ENCODE data around the gene ATP8A2.

The ATP8A2 gene

DNA sequence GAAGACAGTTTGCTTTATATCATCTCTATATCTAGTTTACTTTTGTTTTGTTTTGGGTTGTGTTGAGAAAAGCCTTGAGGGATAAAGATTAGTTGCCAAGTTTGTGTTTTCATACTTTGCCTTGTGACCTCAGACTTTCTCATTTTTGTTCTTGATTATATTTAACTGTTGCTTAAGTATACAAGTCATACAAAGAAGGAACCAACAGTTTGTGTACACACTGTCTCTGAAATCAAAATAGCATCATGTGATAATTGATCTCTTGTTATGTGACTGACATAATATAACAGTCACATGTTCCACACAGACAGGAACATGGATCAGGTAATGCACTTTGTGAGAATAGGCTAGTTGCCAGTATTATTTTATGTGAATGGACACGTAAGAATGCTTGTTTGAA, 609.3 kb downstream of the ATP8A2 start:
- TF ChIP-seq POLR2A (IDR thresholded peaks at IDR 0.05; ENCODE audit: low read length) = no peak
- TF ChIP-seq GATA1 (IDR thresholded peaks at IDR 0.05; ENCODE audit: low read depth, low read length) = no peak
- no peak for DNase-seq

DNA sequence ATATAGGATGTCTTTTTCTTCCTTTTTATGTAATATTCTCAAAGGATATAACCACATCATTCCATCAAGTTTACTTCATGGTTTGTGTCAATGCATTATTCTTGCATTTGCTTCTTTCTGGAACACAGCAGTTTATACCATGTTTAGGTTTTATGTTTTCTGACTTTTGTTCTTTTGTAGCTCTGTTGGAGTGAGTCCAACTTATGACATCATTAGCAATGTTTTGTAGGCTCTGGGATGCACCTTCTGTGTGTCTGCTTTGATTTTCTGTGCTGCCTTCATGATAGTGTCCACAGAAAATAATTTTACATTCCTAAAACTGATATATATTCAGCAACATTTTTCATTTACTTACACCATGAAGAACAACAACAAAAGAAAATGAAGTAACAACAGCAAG, 611.1 kb downstream of the ATP8A2 start:
- TF ChIP-seq GATA1 (IDR thresholded peaks at IDR 0.05; ENCODE audit: low read depth, low read length) (no peak), POLR2A (IDR thresholded peaks at IDR 0.05; ENCODE audit: low read length) (no peak)
- DNase-seq = no peak

DNA sequence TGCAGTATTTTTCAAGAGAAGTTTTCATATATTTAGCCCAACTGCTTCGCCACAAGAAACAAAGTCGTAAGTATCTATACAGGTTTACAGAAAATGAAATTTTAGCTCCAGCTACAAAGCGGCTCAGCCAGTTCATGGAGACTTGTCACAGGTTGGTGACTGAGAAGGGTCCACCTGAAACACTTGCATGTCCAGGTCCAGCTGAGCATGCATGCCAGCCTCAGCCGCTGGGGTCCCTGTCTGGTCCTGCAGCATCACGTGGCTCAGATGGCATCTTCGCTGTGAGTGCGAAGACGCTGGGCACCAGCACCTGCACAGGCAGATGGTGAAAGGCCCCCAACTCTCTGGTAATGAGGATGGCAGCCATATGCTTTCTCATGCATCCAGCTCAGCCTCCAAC, 616.2 kb downstream of the ATP8A2 start:
- DNase-seq = no peak
- TF ChIP-seq GATA1 (IDR thresholded peaks at IDR 0.05; ENCODE audit: low read depth, low read length) (no peak), POLR2A (IDR thresholded peaks at IDR 0.05; ENCODE audit: low read length) (no peak)

DNA sequence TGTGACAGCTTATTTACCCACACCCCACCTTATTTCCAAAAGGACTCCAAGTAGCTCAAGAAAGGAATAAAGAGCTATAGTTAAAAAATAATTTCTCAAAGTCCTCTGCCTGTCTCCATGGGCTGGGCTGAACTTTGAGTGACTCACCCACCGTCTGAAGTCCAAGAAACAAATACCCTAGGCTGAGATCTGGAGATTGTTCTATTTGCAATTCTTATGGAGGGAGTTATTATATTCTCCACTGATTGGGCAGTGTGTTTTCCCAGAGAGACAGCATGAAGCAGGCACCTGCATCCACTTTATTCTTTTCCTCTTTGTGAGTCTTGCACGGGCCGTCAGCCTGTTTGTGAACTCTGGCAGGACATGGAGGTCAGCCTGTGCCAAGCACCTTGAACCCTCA, 616.9 kb downstream of the ATP8A2 start:
- TF ChIP-seq POLR2A (IDR thresholded peaks at IDR 0.05; ENCODE audit: low read length) (no peak), GATA1 (IDR thresholded peaks at IDR 0.05; ENCODE audit: low read depth, low read length) (no peak)

DNA sequence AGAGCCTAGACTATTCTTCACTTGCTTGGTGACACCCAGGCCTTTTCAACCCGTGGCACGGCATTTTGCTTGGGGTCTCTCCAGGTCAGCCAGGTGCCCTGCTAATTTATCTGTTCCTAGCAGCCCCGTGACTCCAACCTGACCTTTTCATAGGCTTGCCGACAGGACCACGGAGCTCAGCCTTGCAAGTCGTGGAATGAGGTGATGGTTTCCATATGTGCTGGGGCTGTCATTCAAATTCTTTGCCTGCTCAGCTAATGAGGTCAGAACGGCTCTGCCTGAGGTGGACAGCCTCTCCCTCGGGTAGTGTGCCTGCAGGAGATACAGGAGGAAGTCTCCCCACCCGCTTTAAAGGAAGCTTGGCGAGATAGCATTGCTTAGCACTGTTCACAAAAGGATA, 619.0 kb downstream of the ATP8A2 start:
- TF ChIP-seq POLR2A (IDR thresholded peaks at IDR 0.05; ENCODE audit: low read length) (no peak), GATA1 (IDR thresholded peaks at IDR 0.05; ENCODE audit: low read depth, low read length) (no peak)
- DNase-seq = no peak

More for the DNA sequence above, 616.9 kb downstream of the ATP8A2 start:
- DNase-seq = no peak

DNA sequence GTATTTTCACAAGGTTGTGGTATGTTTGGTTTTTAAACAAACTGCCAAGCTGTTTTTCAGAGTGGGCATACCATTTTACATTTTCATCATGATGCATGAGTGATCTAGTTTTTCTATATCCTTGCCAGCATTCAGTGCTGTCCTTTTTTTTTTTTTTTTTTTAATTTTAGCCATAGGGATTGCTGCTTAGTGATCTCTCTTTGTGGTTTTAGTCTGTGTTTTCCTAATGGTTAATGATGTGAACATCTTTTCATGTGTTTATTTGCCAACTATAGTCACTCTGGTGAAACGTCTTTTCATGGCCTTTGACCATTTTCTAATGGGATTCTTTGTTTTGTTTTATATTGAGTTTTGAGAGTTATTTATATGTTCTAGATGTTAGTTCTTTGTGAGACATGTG, 620.3 kb downstream of the ATP8A2 start:
- DNase-seq = no peak
- TF ChIP-seq POLR2A (IDR thresholded peaks at IDR 0.05; ENCODE audit: low read length) (no peak), GATA1 (IDR thresholded peaks at IDR 0.05; ENCODE audit: low read depth, low read length) (no peak)

DNA sequence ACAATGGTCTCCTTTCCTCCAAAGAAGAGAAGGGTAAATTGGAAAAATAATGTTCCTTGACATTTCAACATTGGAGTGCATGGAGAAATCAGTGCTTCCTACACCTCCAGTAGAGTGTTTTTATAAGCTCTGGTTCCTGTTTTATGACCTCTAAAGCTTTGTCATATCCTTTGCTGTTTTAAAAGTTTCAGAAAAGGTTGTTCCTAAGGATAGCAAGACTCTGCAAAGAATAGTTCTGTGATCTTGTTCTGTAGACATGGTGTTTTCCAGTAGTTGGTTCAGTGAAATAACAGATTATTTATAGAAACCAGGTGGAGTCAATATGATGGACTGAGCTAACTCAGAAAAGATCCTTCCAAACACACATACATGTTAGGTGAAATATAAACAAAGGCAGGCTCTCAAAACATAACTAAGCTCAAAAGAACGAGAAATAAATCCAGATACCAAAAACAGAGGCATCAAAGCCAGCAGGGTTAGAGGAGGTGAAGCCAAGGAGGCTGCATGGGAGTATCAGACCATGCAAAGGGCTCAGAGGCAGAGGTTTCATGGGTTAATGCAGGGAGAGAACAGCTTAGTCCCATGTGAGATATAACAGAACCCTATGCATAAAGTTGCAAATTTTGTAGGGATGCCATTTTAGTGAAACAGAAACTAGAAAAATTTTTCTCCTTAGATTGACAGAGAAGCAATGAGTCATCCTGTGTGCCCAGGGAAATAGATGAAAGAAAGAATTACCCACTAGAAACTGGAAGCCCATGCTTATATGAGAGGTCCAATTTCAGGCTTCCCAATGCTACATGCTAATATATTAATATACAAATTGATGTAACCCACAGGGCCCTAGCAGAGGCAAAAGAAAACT, 635.7 kb downstream of the ATP8A2 start:
- no peak for DNase-seq
- TF ChIP-seq GATA1 (IDR thresholded peaks at IDR 0.05; ENCODE audit: low read depth, low read length) (no peak), POLR2A (IDR thresholded peaks at IDR 0.05; ENCODE audit: low read length) (no peak)

DNA sequence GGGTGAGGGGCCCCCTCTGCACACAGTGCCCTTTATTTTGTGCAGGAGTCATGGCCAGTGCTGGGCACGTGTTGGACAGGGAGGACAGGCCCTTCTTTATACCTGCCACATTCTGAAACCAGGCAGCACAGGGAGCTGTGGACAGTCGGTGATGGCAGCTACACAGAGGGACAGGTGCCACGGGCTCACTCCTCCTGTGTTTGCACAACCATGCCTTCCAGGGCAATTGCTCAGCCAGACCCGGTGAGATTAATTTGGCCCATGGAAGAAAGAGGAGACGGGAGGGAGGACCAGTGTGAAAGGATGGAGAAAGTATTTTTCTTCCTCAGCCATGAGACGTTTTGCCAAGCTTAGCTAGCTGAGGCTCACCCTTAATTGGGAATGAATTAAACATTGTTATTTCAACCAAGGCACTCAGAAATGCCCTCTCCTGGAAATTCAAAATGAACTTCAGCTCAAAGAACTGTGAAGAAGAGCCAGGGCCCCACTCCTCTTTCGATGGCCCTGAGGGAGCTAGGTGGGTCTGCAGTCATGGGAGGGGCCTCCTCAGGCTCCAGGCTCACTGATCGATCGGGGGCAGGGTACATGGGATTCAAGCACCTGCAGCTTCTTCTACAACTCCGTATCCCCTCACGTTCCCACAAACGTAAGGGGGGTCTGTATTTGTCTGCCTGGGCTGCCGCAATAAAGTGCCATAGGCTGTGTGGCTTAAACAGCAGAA, 638.9 kb downstream of the ATP8A2 start:
- DNase-seq = no peak
- TF ChIP-seq POLR2A (IDR thresholded peaks at IDR 0.05; ENCODE audit: low read length) (no peak), GATA1 (IDR thresholded peaks at IDR 0.05; ENCODE audit: low read depth, low read length) (no peak)

DNA sequence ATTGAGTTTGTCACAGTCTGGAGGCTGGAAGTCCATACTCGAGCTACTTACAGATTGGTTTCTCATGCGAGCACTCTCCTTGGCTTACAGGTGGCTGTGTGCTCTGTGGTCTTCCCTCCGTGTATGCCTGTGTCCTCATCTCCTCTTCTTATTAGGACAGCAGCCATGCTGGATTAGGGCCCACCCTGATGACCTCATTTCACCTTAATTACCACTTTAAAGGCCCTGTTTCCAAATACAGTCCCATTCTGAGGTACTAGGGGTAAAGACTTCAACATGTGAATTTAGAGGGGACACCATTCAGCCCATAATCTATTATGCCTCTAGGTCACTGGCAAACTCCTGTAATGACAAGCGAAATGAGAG, 639.4 kb downstream of the ATP8A2 start:
- DNase-seq = no peak
- TF ChIP-seq GATA1 (IDR thresholded peaks at IDR 0.05; ENCODE audit: low read depth, low read length) (no peak), POLR2A (IDR thresholded peaks at IDR 0.05; ENCODE audit: low read length) (no peak)

DNA sequence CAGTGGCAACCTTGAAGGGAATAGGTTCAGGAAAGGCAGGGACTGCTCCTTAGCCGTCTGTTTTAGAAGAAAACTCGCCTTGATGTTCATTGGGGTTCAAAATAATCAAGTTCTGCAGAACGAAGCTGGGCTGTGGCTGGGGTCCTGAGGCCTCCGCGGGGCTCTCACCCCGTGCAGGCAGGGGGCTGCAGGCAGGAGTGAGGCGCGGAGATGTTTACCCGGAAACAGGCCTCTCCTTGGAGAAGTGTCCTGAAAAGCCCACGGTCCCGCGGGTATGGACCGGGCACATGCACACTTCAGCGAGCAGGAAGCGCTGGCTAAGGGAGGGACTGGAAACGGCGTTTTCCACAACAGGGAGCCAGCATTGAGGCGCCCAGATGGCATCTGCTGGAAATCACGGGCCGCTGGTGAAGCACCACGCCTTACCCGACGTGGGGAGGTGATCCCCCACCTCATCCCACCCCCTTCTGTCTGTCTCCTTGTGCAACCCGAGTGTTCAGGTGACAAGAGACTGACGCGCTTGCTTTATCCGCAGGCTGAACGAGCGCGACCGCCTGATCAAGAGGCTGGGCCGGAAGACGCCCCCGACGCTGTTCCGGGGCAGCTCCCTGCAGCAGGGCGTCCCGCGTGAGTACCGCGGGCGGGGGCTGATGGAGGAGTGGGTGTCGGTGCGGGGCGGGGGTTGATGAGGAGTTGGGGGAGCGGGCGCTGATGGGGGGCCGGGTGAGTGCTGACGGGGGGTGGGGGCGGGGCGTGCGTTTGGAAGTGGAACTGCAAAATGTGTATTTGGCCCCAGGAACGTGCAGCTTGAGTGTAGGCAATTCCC, 640.4 kb downstream of the ATP8A2 start:
- no peak for DNase-seq
- no peak for TF ChIP-seq POLR2A (IDR thresholded peaks at IDR 0.05; ENCODE audit: low read length)
- TF ChIP-seq GATA1 (IDR thresholded peaks at IDR 0.05; ENCODE audit: low read depth, low read length) = no peak

DNA sequence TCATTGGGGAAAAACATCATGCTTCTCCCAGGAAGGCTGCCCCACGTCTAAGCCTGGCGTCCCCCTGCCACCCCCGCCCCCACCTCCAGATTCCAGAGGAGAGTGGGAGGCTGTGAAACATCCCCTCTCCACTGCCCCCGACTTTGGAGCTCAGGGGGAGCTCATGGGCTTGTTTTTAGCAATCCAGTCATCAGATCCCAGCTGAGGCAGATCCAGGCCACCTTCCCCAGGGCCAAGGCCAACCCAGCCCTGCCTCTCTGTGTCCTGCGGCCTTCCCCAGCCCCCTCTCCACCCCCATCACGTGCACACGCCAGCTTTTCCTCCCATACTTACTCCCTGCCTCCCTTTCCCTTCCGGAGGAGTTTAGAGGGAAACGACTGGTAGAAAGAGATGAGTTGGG, 641.2 kb downstream of the ATP8A2 start:
- DNase-seq = no peak
- no peak for TF ChIP-seq GATA1 (IDR thresholded peaks at IDR 0.05; ENCODE audit: low read depth, low read length)

DNA sequence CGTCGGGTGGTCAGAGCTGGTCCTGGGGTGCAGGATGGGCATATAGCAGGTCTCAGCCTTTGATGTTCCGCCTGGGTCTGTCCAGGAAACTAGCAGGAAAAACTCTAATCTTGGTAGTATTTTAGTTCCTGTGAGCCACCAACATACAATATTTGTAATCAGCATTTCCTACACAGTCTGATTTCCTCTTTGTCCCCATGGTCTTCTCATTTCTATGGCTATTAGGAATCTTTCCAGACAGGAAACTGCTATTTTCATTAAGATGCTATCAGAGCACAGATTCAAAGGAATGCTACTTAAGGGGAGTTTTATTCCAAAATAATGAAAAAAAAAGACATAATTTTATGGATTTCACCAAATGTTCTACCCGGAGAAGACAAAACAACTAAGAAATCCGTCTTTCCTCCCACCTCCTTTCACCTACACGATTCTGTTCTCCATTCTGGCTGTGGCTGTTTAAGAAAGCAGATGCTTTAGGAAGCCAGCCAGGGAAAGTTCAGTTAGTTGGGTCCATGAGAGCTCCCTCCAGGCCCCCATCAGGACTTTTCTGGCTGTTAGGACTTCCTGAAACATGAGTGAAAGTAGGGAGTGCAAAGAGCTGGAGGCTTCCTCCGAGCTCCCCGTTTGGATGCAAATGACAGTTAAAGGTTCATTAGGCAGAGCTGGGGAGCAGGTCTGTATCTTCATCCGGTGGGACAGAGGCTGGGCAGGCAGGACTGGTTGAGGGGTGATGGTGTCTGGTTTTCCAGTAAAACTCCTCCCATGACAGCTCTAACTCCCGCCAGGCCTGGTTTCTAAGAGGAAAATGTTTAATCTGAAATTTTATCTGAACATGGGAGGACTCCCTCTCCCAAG, 643.7 kb downstream of the ATP8A2 start:
- no peak for DNase-seq
- TF ChIP-seq GATA1 (IDR thresholded peaks at IDR 0.05; ENCODE audit: low read depth, low read length) (no peak), POLR2A (IDR thresholded peaks at IDR 0.05; ENCODE audit: low read length) (no peak)

DNA sequence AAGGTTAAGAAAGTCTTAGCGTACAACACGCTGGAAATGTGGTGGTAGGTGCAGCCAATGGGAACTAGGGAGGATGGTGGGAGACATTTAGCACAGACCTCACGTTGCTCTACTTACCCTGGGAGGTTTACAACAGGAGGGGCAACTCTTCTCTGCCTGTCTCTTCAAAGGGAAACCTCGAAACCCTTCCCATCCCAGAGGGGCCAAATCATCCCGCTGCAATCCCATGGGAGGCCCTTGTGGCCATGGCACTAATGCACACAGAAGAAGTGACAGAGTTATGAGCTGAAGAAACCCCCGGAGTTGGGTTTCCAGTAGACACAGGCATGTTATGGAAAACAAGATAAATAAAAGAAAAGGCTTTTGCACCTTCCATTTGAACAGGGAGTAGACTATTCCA, 644.4 kb downstream of the ATP8A2 start:
- TF ChIP-seq POLR2A (IDR thresholded peaks at IDR 0.05; ENCODE audit: low read length) (no peak), GATA1 (IDR thresholded peaks at IDR 0.05; ENCODE audit: low read depth, low read length) (no peak)
- no peak for DNase-seq
